GM18502 (cell line): ENCODE results near the gene SDHB.

ENCODE experiments used
- ATAC-seq: cut with Tn5 transposase; IDR thresholded peaks from one replicate; pipeline ENCODE4 v1.9.1; 2021; ENCODE audit warnings: mild to moderate bottlenecking; ENCODE audit not compliant: unreplicated experiment, poor library complexity

SDHB gene

GRCh38 chr1:17053685-17054410 is at the start of gene SDHB:
SDHB (minus strand) TSS chr1:17054032; CDS start chr1:17054019, 13 bp downstream.
- ATAC-seq, result peak; percentile 98

- ATAC-seq, result no peak
Measured at GRCh38 chr1:17102232-17102631, 48.4 kb upstream of the SDHB start.

GRCh38 chr1:17101261-17101660 is 47.4 kb upstream of the SDHB start:
- no peak for ATAC-seq

GRCh38 chr1:17099616-17100340 is 45.9 kb upstream of the SDHB start:
- ATAC-seq, result no peak

GRCh38 chr1:17098446-17099317 is 44.9 kb upstream of the SDHB start:
- no peak for ATAC-seq

- no peak for ATAC-seq
Measured at GRCh38 chr1:17097787-17098186, 44.0 kb upstream of the SDHB start.

GRCh38 chr1:17097147-17097546 is 43.3 kb upstream of the SDHB start:
- ATAC-seq, result no peak

GRCh38 chr1:17096584-17096983 is 42.8 kb upstream of the SDHB start:
- no peak for ATAC-seq

- ATAC-seq, result no peak
Measured at GRCh38 chr1:17095141-17095540, 41.3 kb upstream of the SDHB start.

GRCh38 chr1:17094664-17095063 is 40.8 kb upstream of the SDHB start:
- ATAC-seq, result no peak

- ATAC-seq, result no peak
Measured at GRCh38 chr1:17093822-17094393, 40.1 kb upstream of the SDHB start.

GRCh38 chr1:17091252-17091651 is 37.4 kb upstream of the SDHB start:
- no peak for ATAC-seq

GRCh38 chr1:17089506-17089905 is 35.7 kb upstream of the SDHB start:
- no peak for ATAC-seq

GRCh38 chr1:17086751-17087150 is 32.9 kb upstream of the SDHB start:
- no peak for ATAC-seq

- ATAC-seq, result no peak
Measured at GRCh38 chr1:17084787-17085186, 31.0 kb upstream of the SDHB start.

GRCh38 chr1:17082761-17083160 is 28.9 kb upstream of the SDHB start:
- no peak for ATAC-seq

- no peak for ATAC-seq
Measured at GRCh38 chr1:17081439-17081838, 27.6 kb upstream of the SDHB start.

GRCh38 chr1:17080880-17081279 is 27.0 kb upstream of the SDHB start:
- no peak for ATAC-seq

GRCh38 chr1:17080085-17080759 is 26.4 kb upstream of the SDHB start:
- no peak for ATAC-seq
